HepG2 (cell line): ENCODE data around the gene THSD8. TPM values are rescaled to one million over a fixed set of nuclear protein-coding genes. Genes with fewer than 3 reads are reported as not detected.

Source experiments
- FOXA1 ChIP-seq, 2 experiments: fragments of 450-650 bp in 1 of 2; sonication (generic) in 1 of 2; formaldehyde crosslinking in 1 of 2; IDR thresholded peaks; 2 replicates each; pipeline versions ENCODE4 v1.4.0 to v1.6.1; 2016 to 2020; ENCODE audit warnings: missing genetic modification reagents in 1 of 2
- GTF3A ChIP-seq: sonication (generic); formaldehyde crosslinking; conservative IDR thresholded peaks from 2 replicates; pipeline ENCODE4 v1.4.0; 2020; ENCODE audit warnings: mild to moderate bottlenecking, missing genetic modification reagents
- KLF9 ChIP-seq: IDR thresholded peaks from 2 replicates; pipeline ENCODE4 v1.6.1; 2016; ENCODE audit warnings: low read depth
- ONECUT2 ChIP-seq: sonication (generic); formaldehyde crosslinking; IDR thresholded peaks from 2 replicates; pipeline ENCODE4 v1.4.0; 2020; ENCODE audit warnings: missing genetic modification reagents
- PAWR ChIP-seq: sonication (generic); formaldehyde crosslinking; IDR thresholded peaks from 2 replicates; pipeline ENCODE4 v1.4.0; 2020; ENCODE audit warnings: missing genetic modification reagents, mild to moderate bottlenecking, borderline replicate concordance
- RNF2 ChIP-seq: fragments of 450-650 bp; conservative IDR thresholded peaks from 2 replicates; pipeline ENCODE4 v1.6.1; 2016; ENCODE audit warnings: low read depth
- SATB2 ChIP-seq: sonication (generic); formaldehyde crosslinking; IDR thresholded peaks from 2 replicates; pipeline ENCODE4 v1.5.0; 2020; ENCODE audit warnings: missing genetic modification reagents
- TEAD3 ChIP-seq: optimal IDR thresholded peaks from 2 replicates; pipeline ENCODE3; 2016; ENCODE audit warnings: borderline replicate concordance
- ZNF264 ChIP-seq: sonication (generic); formaldehyde crosslinking; IDR thresholded peaks from 2 replicates; pipeline ENCODE4 v1.4.0; 2020; ENCODE audit warnings: missing genetic modification reagents
- ZNF589 ChIP-seq: sonication (generic); formaldehyde crosslinking; conservative IDR thresholded peaks from 2 replicates; pipeline ENCODE4 v1.8.0; 2022; ENCODE audit warnings: mild to moderate bottlenecking, moderate library complexity, missing genetic modification reagents
- ZNF660 ChIP-seq: sonication (generic); formaldehyde crosslinking; IDR thresholded peaks from 2 replicates; pipeline ENCODE4 v1.5.1; 2020; ENCODE audit warnings: mild to moderate bottlenecking, low read depth, missing genetic modification reagents, borderline replicate concordance
- polyA plus RNA-seq, 8 experiments: library from polyadenylated mRNA; depleted of rRNA in 3 of 8; stranded (reverse) in 7 of 8; unstranded in 1 of 8; fragments of >200 nt; fragmentation: Illumina TruSeq in 4 of 8; extraction: Trizol in 4 of 8; gene quantifications; 2 replicates each; pipeline versions ENCODE4 v1.2.1 to v1.2.3, GENCODE V29; 2011 to 2016; ENCODE audit warnings: low read depth in 4 of 8, missing spikeins in 1 of 8, mixed read lengths in 1 of 8; ENCODE audit not compliant: insufficient read depth in 1 of 8
- total RNA-seq, 5 experiments: library from RNA; depleted of rRNA; stranded (reverse); fragments of >200 nt; fragmentation: Illumina TruSeq; extraction: Trizol; gene quantifications; 2 replicates each; pipeline ENCODE4 v1.2.3, GENCODE V29; 2016; ENCODE audit warnings: low read depth in 1 of 5
- TF ChIP-seq, protein P1 (sequence below): sonication (generic); formaldehyde crosslinking; IDR thresholded peaks from 2 replicates; pipeline ENCODE4 v1.5.1; 2020; ENCODE audit warnings: missing genetic modification reagents, mild to moderate bottlenecking, borderline replicate concordance
- TF ChIP-seq, protein P2 (sequence below): sonication (generic); formaldehyde crosslinking; IDR thresholded peaks from 2 replicates; pipeline ENCODE4 v1.5.0; 2020; ENCODE audit warnings: missing genetic modification reagents
- TF ChIP-seq, protein P3 (sequence below): sonication (generic); formaldehyde crosslinking; IDR thresholded peaks from 2 replicates; pipeline ENCODE4; 2020; ENCODE audit warnings: missing genetic modification reagents, mild to moderate bottlenecking, borderline replicate concordance
- TF ChIP-seq, protein P4 (sequence below): IDR thresholded peaks from 2 replicates; pipeline ENCODE4 v1.6.1; 2016; ENCODE audit warnings: missing biosample characterization, missing genetic modification reagents, low read depth
- TF ChIP-seq, protein P5 (sequence below): sonication (generic); formaldehyde crosslinking; IDR thresholded peaks from 2 replicates; pipeline ENCODE4 v1.5.0; 2020; ENCODE audit warnings: mild to moderate bottlenecking, missing genetic modification reagents, borderline replicate concordance

The THSD8 gene
- total and polyA plus RNA-seq, 2 of the 13 experiments (the other 11 are each of a cell fraction or from before 2014, with no cell fraction given): 4.8 to 14.9 TPM

DNA sequence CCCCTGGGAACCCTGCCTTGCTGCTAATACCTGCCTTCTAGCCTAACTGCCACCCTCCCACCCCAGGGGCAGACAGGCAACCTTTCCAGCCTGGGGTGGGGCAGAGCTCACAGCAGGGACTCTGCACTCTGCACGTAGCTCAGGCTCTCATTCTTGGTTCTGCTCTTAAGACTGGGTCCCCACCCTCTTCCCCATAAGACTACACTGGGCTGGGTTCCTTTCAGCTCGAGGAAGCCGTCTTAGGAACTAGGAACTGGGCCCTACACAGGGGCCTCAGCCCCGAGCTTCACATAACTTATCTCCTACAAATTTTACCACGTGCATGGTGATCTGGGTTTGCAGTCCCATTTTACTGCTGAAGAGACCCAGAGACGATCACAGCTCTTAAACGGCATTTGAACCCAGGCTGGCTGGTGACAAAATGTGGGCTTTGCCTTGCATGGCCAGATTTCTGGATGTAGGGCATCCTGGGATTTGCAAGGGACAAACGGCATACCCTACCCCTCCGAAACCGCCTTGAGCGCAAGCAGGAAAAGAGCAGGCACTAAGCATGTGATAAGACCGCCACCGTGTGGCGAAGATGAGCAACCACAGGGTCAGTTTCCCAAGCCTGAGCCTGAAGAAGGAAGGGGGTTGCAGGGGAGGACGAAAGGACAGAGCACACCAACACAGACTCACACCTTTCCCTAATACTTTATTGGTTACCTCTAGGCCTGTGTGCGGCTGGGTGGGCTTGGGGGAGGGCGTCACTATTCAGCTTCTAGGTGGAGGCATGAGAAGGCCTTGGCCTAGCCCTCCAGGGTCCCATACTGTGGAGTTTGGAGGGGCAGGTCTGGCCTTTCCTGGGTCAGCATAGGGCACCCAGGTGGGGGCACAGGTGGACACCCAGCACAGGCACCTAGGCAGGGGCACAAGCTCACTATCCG lies 5.5 kb upstream of the THSD8 start (continued):
- TF ChIP-seq ZNF660 (CRISPR knock-in tag): no peak
- TF ChIP-seq, protein P1, sequence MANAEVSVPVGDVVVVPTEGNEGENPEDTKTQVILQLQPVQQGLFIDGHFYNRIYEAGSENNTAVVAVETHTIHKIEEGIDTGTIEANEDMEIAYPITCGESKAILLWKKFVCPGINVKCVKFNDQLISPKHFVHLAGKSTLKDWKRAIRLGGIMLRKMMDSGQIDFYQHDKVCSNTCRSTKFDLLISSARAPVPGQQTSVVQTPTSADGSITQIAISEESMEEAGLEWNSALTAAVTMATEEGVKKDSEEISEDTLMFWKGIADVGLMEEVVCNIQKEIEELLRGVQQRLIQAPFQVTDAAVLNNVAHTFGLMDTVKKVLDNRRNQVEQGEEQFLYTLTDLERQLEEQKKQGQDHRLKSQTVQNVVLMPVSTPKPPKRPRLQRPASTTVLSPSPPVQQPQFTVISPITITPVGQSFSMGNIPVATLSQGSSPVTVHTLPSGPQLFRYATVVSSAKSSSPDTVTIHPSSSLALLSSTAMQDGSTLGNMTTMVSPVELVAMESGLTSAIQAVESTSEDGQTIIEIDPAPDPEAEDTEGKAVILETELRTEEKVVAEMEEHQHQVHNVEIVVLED (CRISPR knock-in tag): peak; percentile 48; the same call in 1 of the 2 replicates
- TF ChIP-seq, protein P2, sequence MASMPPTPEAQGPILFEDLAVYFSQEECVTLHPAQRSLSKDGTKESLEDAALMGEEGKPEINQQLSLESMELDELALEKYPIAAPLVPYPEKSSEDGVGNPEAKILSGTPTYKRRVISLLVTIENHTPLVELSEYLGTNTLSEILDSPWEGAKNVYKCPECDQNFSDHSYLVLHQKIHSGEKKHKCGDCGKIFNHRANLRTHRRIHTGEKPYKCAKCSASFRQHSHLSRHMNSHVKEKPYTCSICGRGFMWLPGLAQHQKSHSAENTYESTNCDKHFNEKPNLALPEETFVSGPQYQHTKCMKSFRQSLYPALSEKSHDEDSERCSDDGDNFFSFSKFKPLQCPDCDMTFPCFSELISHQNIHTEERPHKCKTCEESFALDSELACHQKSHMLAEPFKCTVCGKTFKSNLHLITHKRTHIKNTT (CRISPR knock-in tag): no peak
- TF ChIP-seq, protein P3, sequence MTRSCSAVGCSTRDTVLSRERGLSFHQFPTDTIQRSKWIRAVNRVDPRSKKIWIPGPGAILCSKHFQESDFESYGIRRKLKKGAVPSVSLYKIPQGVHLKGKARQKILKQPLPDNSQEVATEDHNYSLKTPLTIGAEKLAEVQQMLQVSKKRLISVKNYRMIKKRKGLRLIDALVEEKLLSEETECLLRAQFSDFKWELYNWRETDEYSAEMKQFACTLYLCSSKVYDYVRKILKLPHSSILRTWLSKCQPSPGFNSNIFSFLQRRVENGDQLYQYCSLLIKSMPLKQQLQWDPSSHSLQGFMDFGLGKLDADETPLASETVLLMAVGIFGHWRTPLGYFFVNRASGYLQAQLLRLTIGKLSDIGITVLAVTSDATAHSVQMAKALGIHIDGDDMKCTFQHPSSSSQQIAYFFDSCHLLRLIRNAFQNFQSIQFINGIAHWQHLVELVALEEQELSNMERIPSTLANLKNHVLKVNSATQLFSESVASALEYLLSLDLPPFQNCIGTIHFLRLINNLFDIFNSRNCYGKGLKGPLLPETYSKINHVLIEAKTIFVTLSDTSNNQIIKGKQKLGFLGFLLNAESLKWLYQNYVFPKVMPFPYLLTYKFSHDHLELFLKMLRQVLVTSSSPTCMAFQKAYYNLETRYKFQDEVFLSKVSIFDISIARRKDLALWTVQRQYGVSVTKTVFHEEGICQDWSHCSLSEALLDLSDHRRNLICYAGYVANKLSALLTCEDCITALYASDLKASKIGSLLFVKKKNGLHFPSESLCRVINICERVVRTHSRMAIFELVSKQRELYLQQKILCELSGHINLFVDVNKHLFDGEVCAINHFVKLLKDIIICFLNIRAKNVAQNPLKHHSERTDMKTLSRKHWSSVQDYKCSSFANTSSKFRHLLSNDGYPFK: no peak
- TF ChIP-seq ONECUT2 (CRISPR knock-in tag): no peak
- TF ChIP-seq ZNF264: no peak
- no peak for TF ChIP-seq PAWR
- TF ChIP-seq, protein P4, sequence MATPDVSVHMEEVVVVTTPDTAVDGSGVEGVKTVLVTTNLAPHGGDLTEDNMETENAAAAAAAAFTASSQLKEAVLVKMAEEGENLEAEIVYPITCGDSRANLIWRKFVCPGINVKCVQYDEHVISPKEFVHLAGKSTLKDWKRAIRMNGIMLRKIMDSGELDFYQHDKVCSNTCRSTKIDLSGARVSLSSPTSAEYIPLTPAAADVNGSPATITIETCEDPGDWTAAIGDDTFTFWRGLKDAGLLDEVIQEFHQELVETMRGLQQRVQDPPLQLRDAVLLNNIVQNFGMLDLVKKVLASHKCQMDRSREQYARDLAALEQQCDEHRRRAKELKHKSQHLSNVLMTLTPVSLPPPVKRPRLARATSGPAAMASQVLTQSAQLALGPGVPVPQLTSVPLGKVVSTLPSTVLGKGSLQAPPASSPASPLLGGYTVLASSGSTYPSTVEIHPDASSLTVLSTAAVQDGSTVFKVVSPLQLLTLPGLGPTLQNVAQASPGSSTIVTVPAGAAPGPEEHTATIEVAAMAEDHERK (CRISPR knock-in tag): no peak
- peak; percentile 59 for TF ChIP-seq TEAD3 (CRISPR knock-in tag)
- TF ChIP-seq KLF9 (CRISPR knock-in tag): no peak
- TF ChIP-seq ZNF589 (CRISPR knock-in tag): no peak
- TF ChIP-seq FOXA1 (IDR thresholded peaks at IDR 0.05): no peak
- TF ChIP-seq FOXA1 (CRISPR knock-in tag; IDR thresholded peaks at IDR 0.05): no peak
- TF ChIP-seq, protein P5, sequence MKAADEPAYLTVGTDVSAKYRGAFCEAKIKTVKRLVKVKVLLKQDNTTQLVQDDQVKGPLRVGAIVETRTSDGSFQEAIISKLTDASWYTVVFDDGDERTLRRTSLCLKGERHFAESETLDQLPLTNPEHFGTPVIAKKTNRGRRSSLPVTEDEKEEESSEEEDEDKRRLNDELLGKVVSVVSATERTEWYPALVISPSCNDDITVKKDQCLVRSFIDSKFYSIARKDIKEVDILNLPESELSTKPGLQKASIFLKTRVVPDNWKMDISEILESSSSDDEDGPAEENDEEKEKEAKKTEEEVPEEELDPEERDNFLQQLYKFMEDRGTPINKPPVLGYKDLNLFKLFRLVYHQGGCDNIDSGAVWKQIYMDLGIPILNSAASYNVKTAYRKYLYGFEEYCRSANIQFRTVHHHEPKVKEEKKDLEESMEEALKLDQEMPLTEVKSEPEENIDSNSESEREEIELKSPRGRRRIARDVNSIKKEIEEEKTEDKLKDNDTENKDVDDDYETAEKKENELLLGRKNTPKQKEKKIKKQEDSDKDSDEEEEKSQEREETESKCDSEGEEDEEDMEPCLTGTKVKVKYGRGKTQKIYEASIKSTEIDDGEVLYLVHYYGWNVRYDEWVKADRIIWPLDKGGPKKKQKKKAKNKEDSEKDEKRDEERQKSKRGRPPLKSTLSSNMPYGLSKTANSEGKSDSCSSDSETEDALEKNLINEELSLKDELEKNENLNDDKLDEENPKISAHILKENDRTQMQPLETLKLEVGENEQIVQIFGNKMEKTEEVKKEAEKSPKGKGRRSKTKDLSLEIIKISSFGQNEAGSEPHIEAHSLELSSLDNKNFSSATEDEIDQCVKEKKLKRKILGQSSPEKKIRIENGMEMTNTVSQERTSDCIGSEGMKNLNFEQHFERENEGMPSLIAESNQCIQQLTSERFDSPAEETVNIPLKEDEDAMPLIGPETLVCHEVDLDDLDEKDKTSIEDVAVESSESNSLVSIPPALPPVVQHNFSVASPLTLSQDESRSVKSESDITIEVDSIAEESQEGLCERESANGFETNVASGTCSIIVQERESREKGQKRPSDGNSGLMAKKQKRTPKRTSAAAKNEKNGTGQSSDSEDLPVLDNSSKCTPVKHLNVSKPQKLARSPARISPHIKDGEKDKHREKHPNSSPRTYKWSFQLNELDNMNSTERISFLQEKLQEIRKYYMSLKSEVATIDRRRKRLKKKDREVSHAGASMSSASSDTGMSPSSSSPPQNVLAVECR (CRISPR knock-in tag): no peak; the same call in 1 of the 2 replicates
- TF ChIP-seq GTF3A: no peak
- TF ChIP-seq RNF2: no peak
- no peak for TF ChIP-seq SATB2
